ENCODE data around the gene FLT1.

Gene FLT1

DNA sequence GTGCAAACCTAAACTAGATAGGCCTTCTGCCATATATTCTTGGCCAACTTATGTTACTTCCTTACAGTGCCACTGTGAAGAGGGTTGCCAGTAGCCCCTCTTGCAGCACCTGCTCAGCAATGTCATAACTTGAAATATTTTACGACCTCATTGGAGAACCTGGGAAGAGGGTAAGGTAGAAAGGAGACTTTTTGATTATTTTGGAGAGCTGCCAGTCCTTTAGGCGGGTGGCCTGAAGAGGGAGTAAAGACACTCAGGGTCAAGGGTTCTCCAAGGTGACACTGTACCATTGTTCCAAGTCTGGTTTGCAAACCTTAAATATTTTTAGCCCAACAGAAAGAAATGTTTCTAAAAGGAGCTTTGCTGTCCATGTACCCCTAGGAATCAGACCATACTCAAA is 118.3 kb downstream of the FLT1 start:
- peak; percentile 18 for DNase-seq

DNA sequence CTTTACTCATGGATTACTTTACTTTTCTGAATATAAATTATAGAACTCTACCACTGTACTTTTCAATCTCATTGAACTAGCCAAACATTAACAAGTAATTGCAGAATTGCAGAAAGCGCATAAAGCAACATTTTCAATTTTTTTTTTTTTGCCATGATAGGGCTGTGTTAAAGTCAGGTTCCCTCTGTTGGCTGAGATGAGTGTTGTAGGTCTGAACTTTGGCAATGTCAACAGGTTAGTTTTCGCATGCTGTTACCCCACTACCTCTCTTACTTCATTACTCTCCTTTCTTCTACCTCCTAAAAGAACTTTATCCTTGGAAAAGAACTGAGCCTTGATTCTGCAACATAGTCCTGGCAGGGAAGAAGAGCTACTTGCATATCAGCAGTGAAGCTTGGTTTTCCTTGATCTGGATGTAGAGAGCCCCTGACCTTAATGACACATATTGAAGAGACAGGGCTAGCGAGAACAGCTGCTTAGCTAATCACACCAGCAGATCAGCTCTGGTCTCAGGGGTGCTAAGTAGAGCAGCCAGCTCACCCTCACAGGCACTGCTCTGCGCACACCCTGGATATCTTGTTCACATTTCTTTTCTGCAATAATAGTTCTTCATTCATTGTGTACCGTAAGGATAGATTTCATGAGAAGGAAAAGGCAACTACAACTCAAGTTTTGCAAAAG is 119.5 kb downstream of the FLT1 start:
- DNase-seq: no peak

DNA sequence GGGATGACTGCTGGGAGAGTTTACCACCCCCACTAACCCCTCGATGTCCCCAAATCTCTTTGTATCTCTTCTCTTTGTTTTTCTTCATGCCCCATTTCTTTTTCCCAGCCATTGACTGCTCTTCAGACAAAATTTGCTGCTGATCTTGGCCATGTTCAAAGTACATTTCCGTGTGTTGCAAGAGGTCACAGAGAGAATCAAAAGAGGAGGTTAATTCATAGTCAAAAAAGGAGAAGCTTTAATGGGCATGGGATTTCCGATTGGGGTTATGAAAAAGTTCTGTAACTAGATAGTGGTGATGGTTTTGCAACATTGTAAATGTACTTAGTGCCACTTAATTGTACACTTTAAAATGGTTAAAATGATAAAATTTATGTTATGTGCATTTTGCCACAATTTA is 121.1 kb downstream of the FLT1 start:
- DNase-seq: peak; percentile 39

DNA sequence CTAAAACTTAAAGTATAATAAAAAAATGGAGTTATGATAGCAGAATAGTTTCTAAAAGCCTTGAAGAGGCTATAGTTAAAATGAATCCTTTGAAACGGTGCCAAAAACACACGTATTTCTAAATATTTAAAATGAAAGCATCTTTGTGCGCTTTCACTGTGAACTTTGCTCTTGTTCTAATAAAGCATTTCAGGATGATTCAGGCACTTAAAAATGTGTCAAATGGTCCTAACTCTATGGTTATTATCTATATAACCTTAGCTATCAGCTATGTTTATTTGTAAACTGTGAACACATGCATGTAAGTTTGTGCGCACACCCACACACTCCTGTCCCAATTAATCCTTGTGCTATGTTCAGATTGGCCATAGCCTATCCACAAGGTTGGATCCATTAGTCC is 124.5 kb downstream of the FLT1 start:
- DNase-seq: no peak

DNA sequence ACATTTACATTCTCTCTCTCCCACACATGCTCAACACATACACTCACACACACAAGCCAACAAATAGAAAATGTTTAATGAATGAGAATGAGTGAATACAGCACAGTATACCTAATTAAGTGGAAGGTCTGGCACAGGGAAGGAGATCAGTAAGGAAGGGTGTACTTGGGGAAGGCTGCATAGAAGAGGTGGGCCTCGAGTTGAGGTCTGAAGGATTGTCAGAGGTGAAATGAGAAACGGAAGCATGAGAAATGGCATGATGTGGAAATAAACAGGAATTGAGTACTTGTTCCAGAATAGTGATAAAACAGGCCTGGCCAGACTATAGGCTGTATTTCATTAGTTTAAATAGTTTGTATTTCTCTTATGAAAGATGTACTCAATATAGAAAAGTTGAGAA is 136.2 kb downstream of the FLT1 start:
- no peak for DNase-seq

DNA sequence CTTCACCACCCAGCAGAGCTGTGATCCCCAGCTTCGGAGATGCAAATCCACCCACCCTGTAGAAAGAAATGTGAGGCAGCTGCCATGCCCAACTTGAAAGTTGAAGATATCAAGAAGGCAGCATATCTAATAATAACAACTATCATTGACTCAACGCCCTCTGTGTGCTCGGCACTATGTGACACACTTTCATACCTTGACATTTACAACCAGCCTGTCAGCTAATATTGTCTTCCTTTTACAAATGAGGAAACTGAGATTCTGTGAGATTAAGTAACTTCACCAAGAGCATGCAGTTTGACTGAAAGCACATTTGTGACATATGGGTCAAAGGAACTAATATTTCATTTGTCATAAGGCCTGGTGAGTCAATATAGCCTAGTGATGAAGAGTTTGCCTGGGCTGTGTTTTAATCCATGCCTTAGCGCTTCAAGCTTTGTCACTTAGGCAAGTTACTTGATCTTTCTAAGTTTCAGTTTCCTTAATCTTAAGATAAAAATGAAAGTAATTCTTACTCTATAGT is 137.0 kb downstream of the FLT1 start:
- no peak for DNase-seq

DNA sequence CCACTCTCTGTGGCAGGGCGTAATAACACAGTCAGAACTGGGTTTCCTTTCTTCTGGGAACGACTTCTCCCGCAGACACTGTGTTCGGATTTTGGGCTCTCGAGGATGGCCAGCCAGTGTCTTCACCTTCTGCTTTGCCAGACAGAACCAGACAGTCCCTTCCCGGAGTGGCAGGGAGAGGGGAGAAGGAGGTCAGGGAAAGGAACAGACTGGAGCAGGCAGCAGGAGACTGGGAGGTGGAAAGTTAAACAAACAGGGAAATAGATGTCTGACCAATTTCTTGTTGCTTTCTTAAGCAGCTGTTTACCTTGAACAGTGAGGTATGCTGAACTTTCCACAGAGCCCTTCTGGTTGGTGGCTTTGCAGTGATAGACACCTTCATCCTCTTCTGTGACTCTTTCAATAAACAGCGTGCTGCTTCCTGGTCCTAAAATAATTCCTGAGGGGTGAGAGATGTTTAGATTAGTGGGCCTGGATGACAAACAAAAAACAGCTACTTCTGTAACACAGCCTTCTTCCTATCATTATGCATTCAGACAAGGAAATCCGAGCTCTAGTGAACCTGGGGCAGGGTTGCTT is 137.6 kb downstream of the FLT1 start:
- DNase-seq: no peak

DNA sequence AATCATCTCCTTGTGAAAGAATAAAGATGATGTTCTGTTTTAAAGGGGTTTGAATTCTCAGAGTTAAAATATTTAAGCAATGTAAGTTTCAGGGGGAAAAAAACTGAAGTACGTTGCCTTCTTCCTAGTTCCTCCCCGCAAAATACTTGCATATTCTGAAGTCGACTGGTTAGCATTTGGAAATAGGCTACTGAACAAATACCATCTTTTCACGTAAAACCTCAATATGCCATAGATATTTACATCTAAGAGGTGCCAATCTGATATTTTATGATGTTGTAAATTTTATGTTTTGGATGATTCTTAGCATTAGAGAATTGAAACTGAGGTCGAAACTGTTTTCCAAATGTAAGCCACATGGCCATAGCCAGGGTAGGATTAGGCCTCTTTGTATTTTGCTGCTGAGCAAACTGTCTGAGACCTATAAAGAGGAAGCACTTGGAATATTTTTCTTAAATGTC is 138.3 kb downstream of the FLT1 start:
- no peak for DNase-seq

DNA sequence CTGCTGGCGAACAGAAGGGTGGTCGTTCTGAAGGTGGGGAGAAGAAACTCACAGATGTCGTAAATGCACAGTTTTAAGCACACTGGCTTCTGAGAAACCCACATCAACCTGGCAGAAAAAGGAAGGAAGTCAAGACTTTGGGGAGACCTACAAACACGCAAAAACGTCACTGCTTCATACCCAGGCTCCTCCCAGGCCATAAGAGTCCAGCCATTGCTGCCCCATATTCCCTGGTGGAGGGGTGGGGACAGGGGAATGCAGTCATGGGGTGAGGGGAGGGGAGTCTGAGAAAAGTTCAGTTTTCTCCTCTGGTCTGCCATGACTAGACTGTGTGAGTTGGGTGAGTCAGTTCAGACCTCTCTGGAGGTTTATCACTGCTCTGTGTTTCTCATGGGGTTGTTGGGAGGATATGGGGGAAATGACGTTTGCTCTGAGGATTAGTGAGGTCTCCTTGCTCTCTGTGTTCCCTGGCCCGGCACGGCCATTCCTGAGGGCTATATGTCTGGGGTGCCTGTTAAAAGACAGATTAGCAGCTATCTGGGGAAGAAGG is 139.0 kb downstream of the FLT1 start:
- DNase-seq: peak; percentile 65

DNA sequence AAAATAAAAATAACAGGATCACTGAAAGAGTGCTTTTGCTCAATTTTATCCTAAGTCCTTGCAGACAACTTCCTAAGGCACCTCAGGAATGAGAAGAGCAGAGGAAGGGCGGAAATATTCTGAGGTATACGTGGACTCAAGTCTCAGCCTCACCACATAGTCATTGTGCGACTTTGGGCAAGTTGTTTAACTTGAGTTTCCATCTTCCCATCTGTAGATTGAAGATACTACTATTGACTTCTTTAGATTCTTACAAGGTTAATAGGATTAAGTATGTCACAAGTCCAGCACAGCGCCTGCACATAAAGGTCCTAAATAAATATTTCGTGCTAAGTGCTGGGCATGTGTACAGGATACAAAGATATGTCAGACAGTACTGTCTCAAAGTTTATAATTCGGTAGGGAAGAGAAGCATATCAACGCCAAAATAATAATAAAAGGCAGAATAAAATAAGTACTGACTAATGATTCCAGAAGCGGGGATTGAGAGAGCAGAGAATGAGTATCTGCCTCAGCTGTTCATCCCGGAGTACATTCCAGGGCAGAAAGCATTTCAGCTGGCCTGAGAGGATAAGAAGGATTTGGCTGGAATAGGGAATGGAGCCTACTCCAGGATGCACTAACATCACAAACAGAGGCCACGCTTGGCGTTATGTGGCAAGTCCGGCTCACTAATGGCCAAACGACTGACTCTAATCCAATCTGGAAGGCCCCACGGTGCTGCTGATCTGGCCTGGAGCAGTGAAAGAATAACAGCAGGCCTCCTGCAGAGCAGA is 139.7 kb downstream of the FLT1 start:
- no peak for DNase-seq

DNA sequence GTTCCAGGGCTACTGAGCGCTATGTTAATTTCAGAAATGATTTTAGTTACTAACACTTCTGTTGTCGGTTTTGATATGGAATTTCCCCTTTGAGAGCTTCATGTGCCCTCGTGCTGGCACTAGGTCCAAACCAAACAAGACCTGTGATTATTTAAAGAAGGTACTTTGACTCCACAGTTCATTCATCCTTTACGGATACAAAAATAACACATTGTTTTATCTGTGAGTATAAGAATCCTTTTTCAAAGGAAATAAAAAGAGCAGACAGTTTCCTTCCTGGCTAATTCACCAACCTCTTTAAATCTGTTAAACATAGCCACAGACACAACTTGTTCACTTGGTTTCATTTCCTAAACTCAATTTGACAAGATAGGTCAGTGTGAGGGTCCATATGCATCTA is 141.2 kb downstream of the FLT1 start:
- DNase-seq: no peak

DNA sequence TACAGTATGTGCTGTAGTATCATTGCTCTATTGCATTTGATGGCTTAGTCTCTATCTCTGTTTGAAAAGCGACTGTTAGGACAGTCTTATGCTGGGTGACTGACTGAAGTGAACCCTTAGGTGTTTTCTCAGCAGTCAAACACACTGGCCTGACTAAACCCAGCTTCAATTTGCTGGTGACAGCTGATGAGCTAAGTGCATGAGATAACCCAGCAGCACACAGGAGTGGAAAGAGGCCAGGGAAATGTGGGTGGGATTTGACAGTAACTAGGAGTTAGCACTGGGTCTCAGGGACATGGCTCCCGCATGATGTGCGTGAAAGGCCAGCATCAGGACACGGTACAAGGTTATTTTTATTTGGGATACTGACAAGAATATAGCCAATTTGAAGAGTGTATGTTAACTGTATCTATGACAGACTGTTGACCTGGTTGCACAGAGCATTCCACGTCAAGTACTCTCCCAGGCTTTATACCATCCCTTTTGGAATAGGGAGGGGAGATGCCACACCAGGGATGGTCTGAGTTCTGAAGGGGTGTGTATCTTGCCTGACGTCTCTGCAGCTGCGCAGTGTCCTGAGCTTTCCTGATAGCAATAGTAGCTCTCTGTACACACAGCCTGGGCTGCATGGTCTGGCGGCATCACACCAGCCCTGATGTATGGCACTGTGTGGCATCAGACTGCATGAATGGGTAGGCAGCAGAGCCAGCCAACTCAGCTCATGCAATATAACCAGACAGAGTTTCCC is 144.8 kb downstream of the FLT1 start:
- DNase-seq: no peak

DNA sequence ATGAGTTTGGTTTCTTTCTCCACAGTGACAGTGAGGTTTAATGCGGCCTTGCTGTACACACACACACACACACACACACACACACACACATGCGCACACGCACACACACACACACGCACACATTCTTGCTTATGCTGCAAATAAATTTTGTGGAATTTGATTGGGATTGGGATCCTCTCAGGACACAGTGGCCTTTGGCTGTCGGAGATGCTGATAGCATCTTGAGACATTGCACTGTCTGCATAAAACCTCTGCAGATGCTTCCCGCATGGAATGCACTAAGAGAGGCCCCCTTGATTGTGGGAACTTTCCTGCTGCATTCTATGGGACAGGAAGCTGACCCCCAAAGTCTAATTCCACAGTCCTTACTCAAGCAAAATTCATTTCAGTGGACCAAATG is 145.6 kb downstream of the FLT1 start:
- DNase-seq: no peak

DNA sequence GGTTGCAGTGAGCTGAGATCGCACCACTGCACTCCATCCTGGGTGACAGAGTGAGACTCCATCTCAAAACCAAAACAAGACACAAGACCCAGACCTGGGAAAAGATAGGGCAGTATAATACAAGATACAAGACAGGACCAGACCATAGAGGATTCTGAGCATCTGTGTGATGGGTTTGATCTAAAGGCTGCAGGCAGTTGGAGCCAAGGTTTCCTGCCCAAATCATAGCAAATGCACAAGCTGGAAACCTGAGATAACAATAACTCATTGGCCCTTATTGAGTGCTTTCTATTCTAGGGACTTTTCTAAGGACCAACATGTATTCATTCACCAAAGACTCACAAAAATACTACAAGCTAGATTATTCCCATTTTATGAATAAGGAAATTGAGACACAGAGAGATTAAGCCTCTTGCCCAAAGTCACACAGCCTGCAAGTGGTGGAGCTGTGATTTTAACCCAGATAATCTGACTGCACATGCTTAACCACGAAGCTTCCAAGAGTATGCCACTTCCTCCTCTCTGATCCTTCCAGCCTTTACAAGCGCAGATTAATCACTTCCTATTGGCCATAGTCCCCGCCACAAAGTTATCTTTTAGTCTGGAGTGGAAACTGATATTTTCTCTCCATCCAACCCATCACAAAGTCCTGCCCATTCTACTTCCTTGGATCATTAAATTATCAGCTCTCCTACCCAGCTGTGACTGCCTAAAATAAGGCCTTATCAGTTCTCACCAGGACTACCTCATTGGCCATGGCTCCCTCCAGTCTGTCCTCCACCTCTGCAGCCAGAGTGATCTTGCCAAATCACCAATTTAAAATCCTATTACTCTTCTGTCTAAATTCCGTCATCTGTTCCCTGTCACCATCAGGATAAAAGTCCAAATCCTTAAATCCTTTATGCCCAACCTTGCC is 147.2 kb downstream of the FLT1 start:
- DNase-seq: peak; percentile 85

DNA sequence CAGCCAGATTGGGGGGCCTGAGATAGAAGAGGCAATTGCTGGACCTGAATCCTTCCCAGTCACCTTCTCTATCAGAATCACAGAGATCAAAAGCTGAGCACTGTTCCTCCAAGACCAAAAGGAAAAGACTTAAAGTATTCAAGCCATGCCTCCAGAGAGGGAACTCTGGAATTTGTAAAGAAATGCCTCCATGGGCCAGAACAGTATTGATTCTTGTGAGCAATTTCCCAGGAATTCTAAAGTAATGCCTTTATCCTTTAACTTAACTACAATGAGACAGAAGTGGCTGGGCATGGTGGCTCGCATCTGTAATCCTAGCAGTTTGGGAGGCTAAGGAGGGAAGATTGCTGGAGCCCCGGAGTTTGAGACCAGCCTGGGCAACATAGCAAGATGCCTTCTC is 148.8 kb downstream of the FLT1 start:
- DNase-seq: no peak

DNA sequence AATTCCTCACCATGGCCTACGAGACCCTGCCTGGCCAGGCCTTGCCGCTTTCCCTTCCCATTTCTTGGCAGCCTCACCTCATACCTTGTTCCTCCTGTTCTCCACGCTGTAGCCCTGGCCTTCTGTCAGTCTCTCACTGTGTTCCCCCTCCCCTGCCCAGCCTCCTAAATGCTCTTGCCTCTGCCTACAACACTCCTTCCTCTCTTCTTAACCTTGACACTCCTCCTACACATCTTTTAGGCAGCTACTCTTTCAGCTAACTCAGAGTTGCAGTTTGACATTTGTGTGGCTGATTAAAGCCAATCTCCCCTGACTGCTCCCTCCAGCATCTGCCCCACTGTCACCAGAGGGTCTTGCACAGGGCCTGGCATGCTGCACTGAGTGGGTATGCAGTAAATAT is 150.8 kb downstream of the FLT1 start:
- DNase-seq: no peak

DNA sequence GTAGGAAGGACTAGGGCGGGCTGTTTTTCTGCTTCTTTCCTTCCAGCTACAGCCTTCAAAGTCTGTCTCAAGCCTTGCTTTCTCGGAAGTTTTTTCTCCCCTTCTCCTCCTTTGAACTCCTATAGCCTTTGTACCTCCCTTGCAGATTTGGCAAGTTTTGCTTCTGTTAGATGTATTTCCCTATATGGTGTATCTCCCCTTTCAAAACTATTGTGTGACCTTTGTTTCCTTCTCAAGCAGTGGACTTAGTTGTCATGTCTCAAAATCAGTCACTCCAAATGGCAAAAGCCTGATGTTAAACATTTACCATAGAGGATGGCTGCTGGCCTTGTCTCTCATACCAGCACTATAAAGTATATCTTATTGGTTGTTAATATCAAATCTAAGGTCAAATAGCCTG is 152.7 kb downstream of the FLT1 start:
- no peak for DNase-seq

DNA sequence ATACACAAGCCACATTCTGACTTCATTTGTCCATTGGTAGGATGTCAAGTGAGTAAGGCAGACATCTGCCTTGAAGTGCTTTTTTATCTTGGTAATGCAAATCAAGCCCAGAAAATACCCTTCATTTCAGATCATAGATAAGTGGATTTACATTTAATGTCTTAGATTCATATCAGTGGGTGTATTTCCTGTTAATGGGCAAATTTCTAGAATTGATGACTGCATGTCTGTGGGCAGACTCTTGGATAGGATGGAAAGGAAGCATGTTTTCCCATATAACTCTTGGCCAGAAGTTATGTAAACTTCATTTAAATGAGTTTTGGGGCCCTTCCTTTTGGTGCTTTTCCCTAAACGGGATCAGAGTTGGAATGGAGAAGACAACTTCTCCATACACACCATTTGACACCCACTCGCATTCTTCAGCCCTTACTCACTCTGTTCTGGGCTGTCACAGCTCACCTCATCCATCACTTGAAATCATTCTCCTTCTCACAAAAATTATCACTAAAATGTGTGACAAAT is 154.6 kb downstream of the FLT1 start:
- no peak for DNase-seq

DNA sequence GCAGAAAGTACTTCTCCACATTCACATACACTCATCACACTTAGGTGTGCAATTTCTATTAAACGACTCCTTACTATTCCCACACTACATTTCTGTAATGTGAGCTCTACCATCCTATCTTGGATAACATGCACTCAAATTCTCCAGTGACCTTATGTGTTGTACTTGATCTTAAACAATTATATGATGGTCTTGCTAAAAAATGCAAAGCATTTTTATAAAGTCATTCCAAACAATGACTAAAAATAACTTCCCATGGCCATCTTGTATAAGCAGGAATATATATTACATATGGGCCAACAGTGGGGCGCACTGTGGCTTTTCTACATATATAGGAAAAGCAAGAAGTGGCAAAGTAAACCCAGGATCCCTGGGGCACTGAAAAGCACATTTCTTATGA is 155.5 kb downstream of the FLT1 start:
- DNase-seq: no peak

DNA sequence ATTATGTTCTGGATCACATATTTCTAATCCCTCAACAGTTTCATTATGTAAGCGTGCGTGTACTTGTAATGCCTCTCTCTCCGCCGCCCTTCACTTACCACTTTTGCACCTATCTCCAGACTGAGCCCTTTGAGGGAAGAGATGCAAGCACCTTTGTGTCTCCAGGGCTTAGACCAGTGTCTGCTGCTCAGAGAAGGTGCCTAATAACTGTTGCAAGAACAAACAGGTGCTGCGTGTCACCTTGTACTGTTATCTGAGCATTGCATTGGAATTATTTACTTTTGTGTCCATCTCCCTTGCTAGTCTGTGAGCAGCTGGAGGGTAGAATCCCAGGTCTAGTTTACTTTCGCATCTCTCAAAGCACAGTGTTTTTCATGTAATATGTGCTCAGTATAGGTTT is 156.2 kb downstream of the FLT1 start:
- no peak for DNase-seq

DNA sequence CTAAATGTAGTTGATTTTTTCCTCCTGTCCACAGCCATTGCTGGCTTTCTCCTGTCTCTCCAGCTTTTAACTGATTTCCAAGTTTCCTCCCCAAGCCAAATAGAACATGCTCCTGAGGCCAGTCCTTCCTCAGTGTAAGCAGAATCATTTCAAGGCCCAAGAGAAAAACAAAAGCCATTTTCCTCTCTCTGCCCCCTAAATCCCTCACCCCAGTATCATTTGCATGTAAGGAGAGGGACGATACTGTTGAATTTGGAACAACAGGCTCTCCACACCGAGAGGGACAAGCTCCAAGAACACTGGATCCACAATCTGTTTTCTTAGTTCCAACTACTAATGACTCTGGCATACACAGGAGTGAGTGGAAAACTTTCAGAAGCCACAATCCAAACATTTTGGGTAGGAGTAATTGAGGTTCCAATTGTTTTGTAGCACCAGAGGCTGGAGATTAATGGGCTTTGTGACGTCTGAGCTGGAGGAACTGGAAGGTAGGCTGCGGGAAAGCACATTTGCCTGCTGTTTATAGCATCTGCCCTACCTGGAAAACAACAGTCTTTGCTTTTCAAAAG is 156.8 kb downstream of the FLT1 start:
- DNase-seq: no peak
